IMR-90 (cell line): Measurements from ENCODE around the gene MAP3K9.

Experiments
- BHLHE40 ChIP-seq: fragments of 150-350 bp; IDR thresholded peaks from 2 replicates; pipeline ENCODE4 v1.6.1; 2016; ENCODE audit warnings: mild to moderate bottlenecking, low read depth, low read length
- CEBPB ChIP-seq: IDR thresholded peaks from 2 replicates; pipeline ENCODE4 v1.6.1; 2012; ENCODE audit warnings: low read depth, low read length, improper control_type of control experiment
- CHD1 ChIP-seq: IDR thresholded peaks from 2 replicates; pipeline ENCODE4 v1.6.1; 2012; ENCODE audit warnings: low read depth, low read length, improper control_type of control experiment
- CTCF ChIP-seq: conservative IDR thresholded peaks from 2 replicates; pipeline ENCODE4 v1.5.1; 2012; ENCODE audit warnings: mild to moderate bottlenecking, low read depth, low read length, improper control_type of control experiment
- FOS ChIP-seq: fragments of 150-350 bp; IDR thresholded peaks from 2 replicates; pipeline ENCODE4 v1.6.1; 2016; ENCODE audit warnings: low read depth, low read length
- MAFK ChIP-seq: IDR thresholded peaks from 2 replicates; pipeline ENCODE4 v1.6.1; 2012; ENCODE audit warnings: low read depth, low read length, improper control_type of control experiment
- MAZ ChIP-seq: IDR thresholded peaks from 2 replicates; pipeline ENCODE4 v1.6.1; 2012; ENCODE audit warnings: low read depth, mild to moderate bottlenecking, low read length, improper control_type of control experiment, moderate library complexity, borderline replicate concordance
- MXI1 ChIP-seq: IDR thresholded peaks from 2 replicates; pipeline ENCODE4 v1.6.1; 2012; ENCODE audit warnings: low read depth, mild to moderate bottlenecking, low read length, moderate library complexity, borderline replicate concordance
- POLR2A ChIP-seq: IDR thresholded peaks from 2 replicates; pipeline ENCODE4 v1.6.1; 2012; ENCODE audit warnings: mild to moderate bottlenecking, low read depth, low read length
- RFX5 ChIP-seq: IDR thresholded peaks from 2 replicates; pipeline ENCODE4 v1.8.0; 2012; ENCODE audit warnings: low read depth, mild to moderate bottlenecking, low read length, moderate library complexity
- SMC3 ChIP-seq: fragments of 150-350 bp; IDR thresholded peaks from 2 replicates; pipeline ENCODE4 v1.6.1; 2016; ENCODE audit warnings: low read depth, mild to moderate bottlenecking, antibody characterized with exemption, low read length, moderate library complexity
- USF2 ChIP-seq: fragments of 150-350 bp; IDR thresholded peaks from 2 replicates; pipeline ENCODE4 v1.6.1; 2017; ENCODE audit warnings: mild to moderate bottlenecking, antibody characterized with exemption, low read length, low read depth
- TF ChIP-seq, protein P1 (sequence below): fragments of 150-350 bp; IDR thresholded peaks from 2 replicates; pipeline ENCODE4 v1.6.1; 2016; ENCODE audit warnings: low read depth, mild to moderate bottlenecking, low read length, moderate library complexity, borderline replicate concordance

- TF ChIP-seq CTCF (no peak), CEBPB (no peak), MAZ (no peak), POLR2A (no peak), MAFK (no peak), RFX5 (no peak), CHD1 (no peak), USF2 (no peak), SMC3 (no peak), FOS (no peak), BHLHE40 (no peak), MXI1 (no peak)
- TF ChIP-seq, protein P1, sequence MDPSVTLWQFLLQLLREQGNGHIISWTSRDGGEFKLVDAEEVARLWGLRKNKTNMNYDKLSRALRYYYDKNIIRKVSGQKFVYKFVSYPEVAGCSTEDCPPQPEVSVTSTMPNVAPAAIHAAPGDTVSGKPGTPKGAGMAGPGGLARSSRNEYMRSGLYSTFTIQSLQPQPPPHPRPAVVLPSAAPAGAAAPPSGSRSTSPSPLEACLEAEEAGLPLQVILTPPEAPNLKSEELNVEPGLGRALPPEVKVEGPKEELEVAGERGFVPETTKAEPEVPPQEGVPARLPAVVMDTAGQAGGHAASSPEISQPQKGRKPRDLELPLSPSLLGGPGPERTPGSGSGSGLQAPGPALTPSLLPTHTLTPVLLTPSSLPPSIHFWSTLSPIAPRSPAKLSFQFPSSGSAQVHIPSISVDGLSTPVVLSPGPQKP: no peak
Observed at GRCh38 chr14:70754991-70755390, 54.3 kb downstream of the MAP3K9 start.
